Peyer's patch (tissue), 4 donors: Measurements from ENCODE around the gene NUDT6.

Source experiments
- CTCF ChIP-seq, 6 experiments: fragments of 450-650 bp in 4 of 6; fragments of 200-600 bp in 2 of 6; sonication (generic) in 1 of 6; IDR thresholded peaks; one replicate each; pipeline ENCODE4 v1.5.1; 2017 to 2019; ENCODE audit warnings: antibody characterized with exemption in 6 of 6, mild to moderate bottlenecking in 3 of 6, moderate library complexity in 1 of 6
- POLR2A ChIP-seq, 2 donors: fragments of 450-650 bp; IDR thresholded peaks; one replicate each; pipeline ENCODE4 v1.5.1; 2017; ENCODE audit warnings: antibody characterized with exemption in 2 of 2, mild to moderate bottlenecking in 2 of 2, moderate library complexity in 2 of 2

GRCh38 chr4:122921300-122921699 lies 1.1 kb downstream of the NUDT6 start:
- TF ChIP-seq POLR2A (IDR thresholded peaks at IDR 0.05): no peak
- TF ChIP-seq CTCF (IDR thresholded peaks at IDR 0.05): no peak
